BJ (cell line): ENCODE measurements around the gene DEFB116. TPM values are rescaled to one million over a fixed set of nuclear protein-coding genes. Genes with fewer than 3 reads are reported as not detected.
"Not testable (repeated sequence)": the region's sequence is repeated elsewhere in the genome, so short reads cannot be mapped to it uniquely, and the experiment has no call there.

Source experiments
- CTCF ChIA-PET: fragments of 350-600 bp; formaldehyde crosslinking; extraction: SDS; loops from one replicate; lab custom pipeline; 2021; ENCODE audit warnings: antibody characterized with exemption, inconsistent platforms; lab: Yijun Ruan, JAX
- POLR2A ChIA-PET: fragments of 300-600 bp; sonication (Branson Sonifier 250); formaldehyde crosslinking; extraction: SDS; loops from one replicate; lab custom pipeline; 2021; ENCODE audit warnings: antibody characterized with exemption; lab: Charles Lee
- DNase-seq: peaks from one replicate; pipeline ENCODE4 v3.0.0-alpha.2; 2011; ENCODE audit warnings: low read depth
- H3K27me3 ChIP-seq: 2 replicates; pipeline ENCODE4 v1.6.0; 2011; ENCODE audit warnings: low read length; ENCODE audit not compliant: control insufficient read depth, insufficient read depth
- H3K36me3 ChIP-seq: 2 replicates; pipeline ENCODE4 v1.5.1; 2011; ENCODE audit warnings: low read length; ENCODE audit not compliant: control insufficient read depth, insufficient read depth
- H3K4me3 ChIP-seq: 2 replicates; pipeline ENCODE4 v1.5.1; 2011; ENCODE audit warnings: low read depth, mild to moderate bottlenecking, control low read depth, low read length
- polyA minus RNA-seq: library from RNA; depleted of rRNA, polyadenylated mRNA; stranded (reverse); fragments of >200 nt; gene quantifications from 2 replicates; pipeline ENCODE4 v1.2.3, GENCODE V29; 2011; rRNA and poly(A)+ RNA removed
- polyA plus RNA-seq: library from polyadenylated mRNA; depleted of rRNA; stranded (reverse); fragments of >200 nt; gene quantifications from 2 replicates; pipeline ENCODE4 v1.2.3, GENCODE V29; 2011; rRNA removed
- TF ChIP-seq, protein P1 (sequence below): IDR thresholded peaks from 2 replicates; pipeline ENCODE4 v1.5.1; 2011; ENCODE audit warnings: low read depth, mild to moderate bottlenecking, control low read depth, inconsistent platforms, low read length, moderate library complexity; ENCODE audit not compliant: insufficient read depth

DEFB116 gene, protein sequence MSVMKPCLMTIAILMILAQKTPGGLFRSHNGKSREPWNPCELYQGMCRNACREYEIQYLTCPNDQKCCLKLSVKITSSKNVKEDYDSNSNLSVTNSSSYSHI
- not detected in 2 replicates for polyA plus RNA-seq
- not detected in 2 replicates for polyA minus RNA-seq

GRCh38 chr20:31308535-31309162 is at the start of gene DEFB116:
Gene DEFB116 (minus strand): TSS chr20:31308585. CDS start chr20:31308585, 0 bp downstream.
- POLR2A ChIA-PET: no interaction called here
- H3K27me3 ChIP-seq: no peaks in the 10 kb centered on the region

DNA sequence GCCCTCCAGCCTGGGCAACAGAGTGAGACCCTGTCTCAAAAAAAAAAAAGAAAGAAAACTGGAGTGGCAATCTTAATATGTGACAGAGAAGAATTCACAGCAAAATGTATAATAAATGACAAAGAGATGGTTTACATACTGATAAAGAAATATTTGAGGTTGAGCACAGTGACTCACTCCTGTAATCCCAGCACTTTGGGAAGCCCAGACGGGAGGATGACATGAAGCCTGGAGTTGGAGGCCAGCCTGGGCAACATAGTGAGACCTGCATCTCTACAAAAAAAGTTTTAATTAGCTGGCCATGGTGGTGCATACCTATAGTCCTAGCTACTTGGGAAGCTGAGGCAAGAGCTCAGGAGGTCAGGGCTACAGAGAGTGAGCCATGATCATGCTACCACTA is 47.6 kb upstream of the DEFB116 start:
- CTCF ChIA-PET: no interaction called here
- Histone ChIP-seq H3K4me3 (no peak overlapping the region), H3K36me3 (no peaks in the 10 kb centered on the region), H3K27me3 (no peaks in the 10 kb centered on the region)
- POLR2A ChIA-PET: no interaction called here
- DNase-seq: no peak
- TF ChIP-seq, protein P1, sequence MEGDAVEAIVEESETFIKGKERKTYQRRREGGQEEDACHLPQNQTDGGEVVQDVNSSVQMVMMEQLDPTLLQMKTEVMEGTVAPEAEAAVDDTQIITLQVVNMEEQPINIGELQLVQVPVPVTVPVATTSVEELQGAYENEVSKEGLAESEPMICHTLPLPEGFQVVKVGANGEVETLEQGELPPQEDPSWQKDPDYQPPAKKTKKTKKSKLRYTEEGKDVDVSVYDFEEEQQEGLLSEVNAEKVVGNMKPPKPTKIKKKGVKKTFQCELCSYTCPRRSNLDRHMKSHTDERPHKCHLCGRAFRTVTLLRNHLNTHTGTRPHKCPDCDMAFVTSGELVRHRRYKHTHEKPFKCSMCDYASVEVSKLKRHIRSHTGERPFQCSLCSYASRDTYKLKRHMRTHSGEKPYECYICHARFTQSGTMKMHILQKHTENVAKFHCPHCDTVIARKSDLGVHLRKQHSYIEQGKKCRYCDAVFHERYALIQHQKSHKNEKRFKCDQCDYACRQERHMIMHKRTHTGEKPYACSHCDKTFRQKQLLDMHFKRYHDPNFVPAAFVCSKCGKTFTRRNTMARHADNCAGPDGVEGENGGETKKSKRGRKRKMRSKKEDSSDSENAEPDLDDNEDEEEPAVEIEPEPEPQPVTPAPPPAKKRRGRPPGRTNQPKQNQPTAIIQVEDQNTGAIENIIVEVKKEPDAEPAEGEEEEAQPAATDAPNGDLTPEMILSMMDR: no peak

More at GRCh38 chr20:31308535-31309162, at the start of gene DEFB116:
- Histone ChIP-seq H3K36me3 (no peaks in the 10 kb centered on the region), H3K4me3 (no peak within 1 kb of the TSS)
- DNase-seq: no peak
- TF ChIP-seq, protein P1: no peak
- CTCF ChIA-PET: no interaction called here

- CTCF ChIA-PET: no interaction called here
- POLR2A ChIA-PET: no interaction called here
- no peak for DNase-seq
Measured at GRCh38 chr20:31341470-31341869, 33.1 kb upstream of the DEFB116 start.

GRCh38 chr20:31330893-31331292 is 22.5 kb upstream of the DEFB116 start:
- no peaks in the 10 kb centered on the region for H3K36me3 ChIP-seq
- ChIA-PET POLR2A (no interaction called here), CTCF (no interaction called here)
- no peaks in the 10 kb centered on the region for H3K27me3 ChIP-seq
- DNase-seq: no peak
- TF ChIP-seq, protein P1: no peak
- no peak overlapping the region for H3K4me3 ChIP-seq

More at GRCh38 chr20:31341470-31341869, 33.1 kb upstream of the DEFB116 start:
- Histone ChIP-seq H3K4me3 (no peak overlapping the region), H3K27me3 (no peaks in the 10 kb centered on the region), H3K36me3 (no peaks in the 10 kb centered on the region)
- TF ChIP-seq, protein P1: no peak

GRCh38 chr20:31322504-31322903 is 14.1 kb upstream of the DEFB116 start:
- no peaks in the 10 kb centered on the region for H3K36me3 ChIP-seq
- CTCF ChIA-PET: no interaction called here
- no peak overlapping the region for H3K4me3 ChIP-seq
- no peak for DNase-seq
- POLR2A ChIA-PET: no interaction called here
- TF ChIP-seq, protein P1: no peak
- no peaks in the 10 kb centered on the region for H3K27me3 ChIP-seq

DNA sequence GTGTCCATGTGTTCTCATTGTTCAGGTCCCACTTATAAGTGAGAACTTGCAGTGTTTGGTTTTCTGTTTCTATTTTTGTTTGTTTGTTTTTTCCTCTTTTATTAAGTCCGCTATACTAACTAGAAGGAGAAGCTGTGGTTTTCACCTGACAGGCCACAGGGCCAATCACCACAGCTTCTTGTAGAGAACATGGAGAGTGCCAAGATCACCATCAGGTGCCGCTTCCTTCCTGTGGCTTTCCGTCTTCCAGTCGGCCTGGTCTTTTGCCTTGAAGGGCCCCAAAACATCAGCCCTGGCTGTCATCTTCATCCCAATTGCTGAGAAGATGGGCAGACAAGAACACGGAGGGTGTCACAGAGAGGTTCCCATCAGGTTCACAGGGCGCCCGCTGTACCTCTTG is 23.4 kb downstream of the DEFB116 start:
- POLR2A ChIA-PET, H3K36me3 ChIP-seq, H3K4me3 ChIP-seq, DNase-seq, H3K27me3 ChIP-seq, CTCF ChIA-PET: not testable (repeated sequence)
